ENCODE data around the gene SLC5A6. TPM values are rescaled to one million over a fixed set of nuclear protein-coding genes. Genes with fewer than 3 reads are reported as not detected.
"Not testable (repeated sequence)": the region's sequence is repeated elsewhere in the genome, so short reads cannot be mapped to it uniquely, and the experiment has no call there.

SLC5A6 gene
- total RNA-seq, 1 experiment from 2014 or later, result 122 TPM

DNA sequence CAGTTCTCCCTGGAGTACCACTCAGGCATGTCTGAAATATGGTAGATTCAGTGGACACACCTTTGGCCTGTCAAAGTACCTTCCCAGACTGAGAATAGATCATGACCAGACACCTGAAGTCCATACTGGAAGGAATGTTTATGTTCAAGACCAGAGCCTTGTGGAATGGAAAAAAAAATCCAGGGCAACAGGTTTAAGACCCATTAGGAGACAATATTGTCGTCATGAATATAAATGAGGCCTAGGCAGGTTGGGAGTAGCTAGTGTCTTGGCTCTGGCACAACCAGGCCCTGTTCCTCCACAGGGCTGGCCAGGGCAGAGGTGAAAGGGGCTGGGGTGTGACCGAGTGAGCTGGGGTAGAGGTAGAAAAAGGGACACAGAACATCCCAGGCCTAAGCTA lies 13.4 kb downstream of the SLC5A6 start:
- Mint-ChIP-seq H3K9me3 (no peaks in the 10 kb centered on the region), H3K4me1 (no peaks in the 10 kb centered on the region), H3K27me3 (ENCODE audit: low read depth) (no peaks in the 10 kb centered on the region), H3K27ac (peak overlapping the region in 1 of 3 experiments; percentile 45; a peak in 1 of 7 replicates), H3K4me3 (no peak overlapping the region), H3K36me3 (ENCODE audit: insufficient read depth in 1 of 3, low read depth in 3 of 3) (peaks cover 27 to 50% (median 40%) of the 10 kb centered on the region in 3 experiments)
- Histone ChIP-seq H3K9me3 (ENCODE audit: control insufficient read depth, low read depth, low read length) (no peaks in the 10 kb centered on the region), H3K27me3 (ENCODE audit: insufficient read depth, low read length) (no peaks in the 10 kb centered on the region), H3K4me2 (ENCODE audit: insufficient read depth, insufficient read length, low read length) (no peak overlapping the region), H3K18ac (ENCODE audit: insufficient read length, low read depth, low read length) (no peak overlapping the region), H3K4ac (ENCODE audit: low read depth, low read length) (no peak overlapping the region), H3K79me2 (ENCODE audit: insufficient read depth, low read length) (no peaks in the 10 kb centered on the region), H2AFZ (ENCODE audit: low read length) (no peak overlapping the region), H3K14ac (ENCODE audit: insufficient read depth, low read length) (no peak overlapping the region), H2BK5ac (ENCODE audit: insufficient read length, low read length) (no peak overlapping the region), H3K4me1 (ENCODE audit: insufficient read depth, low read length) (no peaks in the 10 kb centered on the region), H3K27ac (ENCODE audit: insufficient read length, low read depth, low read length) (no peak overlapping the region), H4K5ac (ENCODE audit: insufficient read length, low read depth, low read length) (no peak overlapping the region), H3K9ac (ENCODE audit: extremely low read depth, insufficient read length, low read length) (no peak overlapping the region), H4K8ac (replicated peaks; ENCODE audit: insufficient read length, low read depth, low read length) (no peak overlapping the region), H3K23ac (ENCODE audit: insufficient read length, low read depth, low read length) (no peak overlapping the region), H3T11ph (ENCODE audit: low read length) (no peak overlapping the region), H2AK5ac (ENCODE audit: insufficient read length, low read length) (no peak overlapping the region), H2BK12ac (ENCODE audit: insufficient read length, low read depth, low read length) (no peak overlapping the region), H4K20me1 (ENCODE audit: control insufficient read depth, insufficient read depth, insufficient read length) (no peaks in the 10 kb centered on the region), H3K23me2 (ENCODE audit: insufficient read length, low read depth, low read length, poor library complexity, severe bottlenecking) (no peaks in the 10 kb centered on the region), H3K56ac (ENCODE audit: insufficient read length, low read depth, low read length) (no peak overlapping the region), H3K79me1 (ENCODE audit: insufficient read depth, low read depth, low read length, poor library complexity, severe bottlenecking) (no peaks in the 10 kb centered on the region), H2BK15ac (ENCODE audit: low read depth, low read length) (no peak overlapping the region), H2BK120ac (ENCODE audit: low read depth, low read length, poor library complexity, severe bottlenecking) (no peak overlapping the region), H4K91ac (ENCODE audit: insufficient read length, low read depth, low read length) (no peak overlapping the region), H2BK20ac (ENCODE audit: low read depth, low read length, poor library complexity, severe bottlenecking) (no peak overlapping the region)
- no peak for DNase-seq
- TF ChIP-seq, protein P1, sequence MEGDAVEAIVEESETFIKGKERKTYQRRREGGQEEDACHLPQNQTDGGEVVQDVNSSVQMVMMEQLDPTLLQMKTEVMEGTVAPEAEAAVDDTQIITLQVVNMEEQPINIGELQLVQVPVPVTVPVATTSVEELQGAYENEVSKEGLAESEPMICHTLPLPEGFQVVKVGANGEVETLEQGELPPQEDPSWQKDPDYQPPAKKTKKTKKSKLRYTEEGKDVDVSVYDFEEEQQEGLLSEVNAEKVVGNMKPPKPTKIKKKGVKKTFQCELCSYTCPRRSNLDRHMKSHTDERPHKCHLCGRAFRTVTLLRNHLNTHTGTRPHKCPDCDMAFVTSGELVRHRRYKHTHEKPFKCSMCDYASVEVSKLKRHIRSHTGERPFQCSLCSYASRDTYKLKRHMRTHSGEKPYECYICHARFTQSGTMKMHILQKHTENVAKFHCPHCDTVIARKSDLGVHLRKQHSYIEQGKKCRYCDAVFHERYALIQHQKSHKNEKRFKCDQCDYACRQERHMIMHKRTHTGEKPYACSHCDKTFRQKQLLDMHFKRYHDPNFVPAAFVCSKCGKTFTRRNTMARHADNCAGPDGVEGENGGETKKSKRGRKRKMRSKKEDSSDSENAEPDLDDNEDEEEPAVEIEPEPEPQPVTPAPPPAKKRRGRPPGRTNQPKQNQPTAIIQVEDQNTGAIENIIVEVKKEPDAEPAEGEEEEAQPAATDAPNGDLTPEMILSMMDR (conservative IDR thresholded peaks at IDR 0.05), result no peak
- WGBS (ENCODE audit: extremely low coverage, insufficient read length, low lambda C conversion rate), result no CpG with 5 or more reads among the region's 2 CpGs

DNA sequence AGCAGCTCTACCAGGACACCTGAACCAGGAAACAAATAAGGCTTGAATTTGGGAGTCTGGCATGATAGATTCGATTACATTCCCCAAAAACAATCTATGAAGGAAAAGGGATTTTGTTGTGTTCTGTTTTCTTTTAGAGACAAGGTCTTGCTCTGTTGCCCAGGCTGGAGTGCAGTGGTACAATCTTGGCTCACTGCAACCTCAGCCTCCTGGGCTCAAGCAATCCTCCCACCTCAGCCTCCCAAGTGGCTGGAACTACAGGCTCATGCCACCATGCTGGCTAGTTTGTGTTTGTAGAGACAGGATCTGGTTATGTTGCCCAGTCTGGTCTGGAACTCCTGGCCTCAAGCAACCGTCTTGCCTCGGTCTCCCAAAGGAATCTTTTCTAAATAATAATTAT lies 14.0 kb downstream of the SLC5A6 start:
- not testable (repeated sequence) for H3K9ac ChIP-seq (ENCODE audit: extremely low read depth, insufficient read length, low read length); H2BK5ac ChIP-seq (ENCODE audit: insufficient read length, low read length); H3K14ac ChIP-seq (ENCODE audit: insufficient read depth, low read length); H3T11ph ChIP-seq (ENCODE audit: low read length); H3K79me2 ChIP-seq (ENCODE audit: insufficient read depth, low read length); H2BK120ac ChIP-seq (ENCODE audit: low read depth, low read length, poor library complexity, severe bottlenecking); H3K27me3 ChIP-seq (ENCODE audit: insufficient read depth, low read length); H4K5ac ChIP-seq (ENCODE audit: insufficient read length, low read depth, low read length); H3K27ac Mint-ChIP-seq; H4K91ac ChIP-seq (ENCODE audit: insufficient read length, low read depth, low read length); H3K27ac ChIP-seq (ENCODE audit: insufficient read length, low read depth, low read length); H2AFZ ChIP-seq (ENCODE audit: low read length); H3K79me1 ChIP-seq (ENCODE audit: insufficient read depth, low read depth, low read length, poor library complexity, severe bottlenecking); H2BK15ac ChIP-seq (ENCODE audit: low read depth, low read length); H2BK12ac ChIP-seq (ENCODE audit: insufficient read length, low read depth, low read length); H3K18ac ChIP-seq (ENCODE audit: insufficient read length, low read depth, low read length); H4K20me1 ChIP-seq (ENCODE audit: control insufficient read depth, insufficient read depth, insufficient read length); H3K27me3 Mint-ChIP-seq (ENCODE audit: low read depth); H3K23me2 ChIP-seq (ENCODE audit: insufficient read length, low read depth, low read length, poor library complexity, severe bottlenecking); H2AK5ac ChIP-seq (ENCODE audit: insufficient read length, low read length); H3K4me1 ChIP-seq (ENCODE audit: insufficient read depth, low read length); H3K4me2 ChIP-seq (ENCODE audit: insufficient read depth, insufficient read length, low read length); H3K4me3 Mint-ChIP-seq; H3K23ac ChIP-seq (ENCODE audit: insufficient read length, low read depth, low read length); H2BK20ac ChIP-seq (ENCODE audit: low read depth, low read length, poor library complexity, severe bottlenecking); H3K56ac ChIP-seq (ENCODE audit: insufficient read length, low read depth, low read length); H3K4me1 Mint-ChIP-seq; H3K4ac ChIP-seq (ENCODE audit: low read depth, low read length); DNase-seq; H3K9me3 Mint-ChIP-seq; H3K9me3 ChIP-seq (ENCODE audit: control insufficient read depth, low read depth, low read length); H4K8ac ChIP-seq (replicated peaks; ENCODE audit: insufficient read length, low read depth, low read length)
- WGBS (ENCODE audit: extremely low coverage, insufficient read length, low lambda C conversion rate), result no CpG with 5 or more reads among the region's 3 CpGs
- H3K36me3 Mint-ChIP-seq (ENCODE audit: insufficient read depth in 1 of 3, low read depth in 3 of 3), result peaks cover 22 to 45% (median 35%) of the 10 kb centered on the region in 3 experiments
